AG09309 (cell line): ENCODE measurements around the gene IGFL2.

Experiments used
- DNase-seq: peaks from one replicate; pipeline ENCODE4 v3.0.0-alpha.2; 2010; ENCODE audit warnings: low read depth
- H3K4me3 ChIP-seq: 2 replicates; pipeline ENCODE4 v1.5.1; 2011; ENCODE audit warnings: mild to moderate bottlenecking, low read depth, low read length, moderate library complexity; ENCODE audit not compliant: control insufficient read depth
- TF ChIP-seq, protein P1 (sequence below): IDR thresholded peaks from 2 replicates; pipeline ENCODE4 v1.5.1; 2011; ENCODE audit warnings: mild to moderate bottlenecking, low read depth, low read length, inconsistent platforms; ENCODE audit not compliant: insufficient read depth, control insufficient read depth; ENCODE audit errors: missing control alignments

Gene IGFL2

DNA sequence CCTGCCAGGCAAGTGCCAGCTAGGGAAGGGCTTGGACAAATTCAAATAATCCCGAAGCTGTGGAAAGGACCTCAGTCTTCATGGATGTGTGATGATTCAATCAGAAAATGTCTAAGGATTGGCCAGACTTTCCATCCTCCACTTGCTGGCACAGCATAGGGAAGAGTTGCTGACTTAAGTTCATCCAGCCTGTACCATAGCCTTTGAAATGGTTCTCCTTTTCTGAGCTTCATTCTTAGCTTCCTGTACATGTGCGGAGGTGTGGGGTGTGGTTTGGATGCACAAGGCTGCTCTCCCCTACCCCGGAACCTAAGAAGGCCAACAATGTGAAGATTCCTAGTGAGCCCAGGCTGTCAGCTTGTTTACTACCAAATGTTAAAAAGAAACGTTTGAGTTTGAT, 22.6 kb upstream of the IGFL2 start:
- H3K4me3 ChIP-seq = no peak overlapping the region
- no peak for DNase-seq
- TF ChIP-seq, protein P1, sequence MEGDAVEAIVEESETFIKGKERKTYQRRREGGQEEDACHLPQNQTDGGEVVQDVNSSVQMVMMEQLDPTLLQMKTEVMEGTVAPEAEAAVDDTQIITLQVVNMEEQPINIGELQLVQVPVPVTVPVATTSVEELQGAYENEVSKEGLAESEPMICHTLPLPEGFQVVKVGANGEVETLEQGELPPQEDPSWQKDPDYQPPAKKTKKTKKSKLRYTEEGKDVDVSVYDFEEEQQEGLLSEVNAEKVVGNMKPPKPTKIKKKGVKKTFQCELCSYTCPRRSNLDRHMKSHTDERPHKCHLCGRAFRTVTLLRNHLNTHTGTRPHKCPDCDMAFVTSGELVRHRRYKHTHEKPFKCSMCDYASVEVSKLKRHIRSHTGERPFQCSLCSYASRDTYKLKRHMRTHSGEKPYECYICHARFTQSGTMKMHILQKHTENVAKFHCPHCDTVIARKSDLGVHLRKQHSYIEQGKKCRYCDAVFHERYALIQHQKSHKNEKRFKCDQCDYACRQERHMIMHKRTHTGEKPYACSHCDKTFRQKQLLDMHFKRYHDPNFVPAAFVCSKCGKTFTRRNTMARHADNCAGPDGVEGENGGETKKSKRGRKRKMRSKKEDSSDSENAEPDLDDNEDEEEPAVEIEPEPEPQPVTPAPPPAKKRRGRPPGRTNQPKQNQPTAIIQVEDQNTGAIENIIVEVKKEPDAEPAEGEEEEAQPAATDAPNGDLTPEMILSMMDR = no peak

DNA sequence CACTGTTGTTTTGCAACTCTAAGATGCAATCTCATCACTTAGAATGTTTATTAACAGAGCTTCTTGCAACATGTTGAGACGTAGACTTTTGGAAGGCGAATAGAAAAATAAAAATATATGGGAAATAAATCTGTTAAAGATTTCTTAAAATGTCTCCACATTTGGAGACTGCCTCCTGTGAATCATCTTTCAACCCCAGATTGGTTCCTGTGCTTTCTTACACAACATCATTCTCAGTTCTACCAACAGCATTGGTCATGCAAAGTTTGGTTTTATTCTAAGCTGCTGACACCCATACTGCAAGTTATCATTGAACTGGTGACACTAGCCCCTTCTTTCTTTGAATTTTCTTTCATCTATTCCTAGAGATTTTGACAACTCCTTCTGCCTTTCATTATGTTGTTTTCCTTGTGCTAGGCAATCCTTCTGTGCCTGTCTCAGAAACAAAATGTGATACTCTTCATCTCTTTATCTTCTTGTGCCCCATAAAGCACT, 21.9 kb upstream of the IGFL2 start:
- no peak for DNase-seq
- TF ChIP-seq, protein P1 = no peak
- no peak overlapping the region for H3K4me3 ChIP-seq

DNA sequence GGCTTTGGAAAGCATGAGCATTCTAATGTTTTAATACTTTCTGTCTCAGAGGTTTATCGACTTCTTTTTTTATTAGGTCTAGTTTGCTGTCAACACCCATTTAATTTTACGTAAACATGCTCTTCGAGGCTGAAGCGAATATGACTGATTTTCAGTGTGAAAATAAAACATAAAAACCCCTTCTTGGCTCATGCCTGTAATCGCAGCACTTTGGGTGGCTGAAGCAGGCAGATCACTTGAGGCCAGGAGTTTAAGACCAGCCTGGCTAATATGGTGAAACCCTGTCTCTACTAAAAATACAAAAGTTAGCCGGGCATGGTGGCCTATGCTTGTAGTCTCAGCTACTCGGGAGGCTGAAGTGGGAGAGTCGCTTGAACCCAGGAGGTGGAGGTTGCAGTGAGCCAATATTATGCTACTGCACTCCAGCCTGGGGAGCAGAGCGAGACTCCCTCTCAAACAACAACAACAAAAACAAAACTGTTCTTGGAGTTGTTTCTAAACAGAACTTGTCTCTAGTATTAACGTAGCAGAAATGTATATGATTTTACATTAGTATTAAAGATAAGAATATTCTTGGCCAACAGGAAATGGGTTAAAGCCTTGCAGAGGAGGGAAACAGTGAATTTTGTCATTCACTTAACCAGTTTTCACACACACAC, 16.4 kb upstream of the IGFL2 start:
- H3K4me3 ChIP-seq = no peak overlapping the region
- TF ChIP-seq, protein P1 = no peak
- no peak for DNase-seq

DNA sequence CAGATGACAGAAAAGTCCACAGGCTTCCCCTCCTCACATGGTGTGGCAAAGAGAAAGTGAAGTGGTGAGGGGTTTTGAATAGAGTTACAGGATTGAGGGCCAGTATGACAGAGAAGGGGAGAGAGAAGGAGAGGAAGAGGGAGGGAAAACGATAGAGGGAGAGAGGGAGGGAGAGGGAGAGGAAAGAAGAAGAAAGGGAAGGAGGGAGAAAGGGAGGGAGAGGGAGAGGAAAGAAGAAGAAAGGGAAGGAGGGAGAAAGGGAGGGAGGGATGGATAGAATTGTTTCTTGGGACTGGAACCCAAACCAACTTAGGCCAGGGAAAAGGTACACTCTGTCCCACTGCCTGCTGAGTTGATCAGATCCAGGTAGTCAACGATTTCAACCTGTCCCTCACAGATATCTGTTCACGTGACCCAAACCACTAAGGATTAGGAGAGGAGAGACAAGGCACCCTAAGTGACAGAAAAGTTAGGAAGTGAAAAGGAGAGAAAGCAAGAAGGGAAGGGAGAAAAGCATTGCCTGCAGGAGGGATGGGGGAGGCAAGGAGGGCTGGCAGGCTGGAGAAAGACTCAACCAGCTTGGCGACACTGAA, 15.4 kb upstream of the IGFL2 start:
- no peak for DNase-seq
- TF ChIP-seq, protein P1 = no peak
- no peak overlapping the region for H3K4me3 ChIP-seq

- TF ChIP-seq, protein P1 = no peak
- DNase-seq = peak; percentile 46
- no peak overlapping the region for H3K4me3 ChIP-seq
These were observed 14.9 kb upstream of the IGFL2 start for GRCh38 chr19:46133101-46133627.

DNA sequence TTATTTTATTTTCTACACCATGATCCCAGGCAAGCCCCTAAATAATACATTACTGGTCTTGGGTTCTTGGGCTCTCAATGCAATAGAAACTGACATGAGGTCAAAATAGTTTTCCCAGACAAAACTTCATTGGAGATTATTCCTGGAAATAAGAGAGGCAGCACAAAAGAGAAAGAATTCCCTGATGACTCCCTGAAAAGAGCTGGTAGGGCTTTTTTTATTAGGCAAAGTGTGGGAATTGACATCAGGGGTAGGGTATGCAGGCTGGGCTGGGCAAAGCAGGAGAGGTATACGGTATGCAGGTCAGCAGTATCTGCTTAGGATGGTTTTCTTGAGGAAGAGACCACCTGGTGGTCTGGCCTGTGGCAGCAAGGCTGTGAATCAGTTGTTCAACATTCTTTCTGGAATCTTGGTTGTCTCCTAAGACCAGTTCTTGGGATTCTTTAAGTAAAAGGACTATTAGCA, 14.2 kb upstream of the IGFL2 start:
- DNase-seq = no peak
- TF ChIP-seq, protein P1 = no peak
- no peak overlapping the region for H3K4me3 ChIP-seq
